HG02840 (cell line): Measurements from ENCODE around the gene ACADM.
A peak's percentile ranks its signal among the peaks of the same experiment; 100 is the strongest.
"Not testable (repeated sequence)": the region's sequence is repeated elsewhere in the genome, so short reads cannot be mapped to it uniquely, and the experiment has no call there.

Experiments
- ATAC-seq: cut with Tn5 transposase; IDR thresholded peaks from one replicate; pipeline ENCODE4 v1.9.1; 2021; ENCODE audit warnings: mild to moderate bottlenecking, moderate library complexity, moderate number of reproducible peaks; ENCODE audit not compliant: unreplicated experiment, low FRiP score

ACADM gene

GRCh38 chr1:75733661-75734060 is 9.2 kb downstream of the ACADM start:
- no peak for ATAC-seq

GRCh38 chr1:75736016-75736415 is 11.5 kb downstream of the ACADM start:
- no peak for ATAC-seq

- ATAC-seq, result no peak
Measured at GRCh38 chr1:75742047-75742625, 17.6 kb downstream of the ACADM start.

- peak; percentile 77 for ATAC-seq
Measured at GRCh38 chr1:75745276-75745675, 20.8 kb downstream of the ACADM start.

GRCh38 chr1:75757210-75757609 is 32.7 kb downstream of the ACADM start:
- ATAC-seq, result not testable (repeated sequence)

GRCh38 chr1:75758543-75758942 is 34.0 kb downstream of the ACADM start:
- ATAC-seq, result not testable (repeated sequence)

- no peak for ATAC-seq
Measured at GRCh38 chr1:75764057-75764655, 39.6 kb downstream of the ACADM start.

- ATAC-seq, result no peak
Measured at GRCh38 chr1:75765697-75766355, 41.3 kb downstream of the ACADM start.

GRCh38 chr1:75768016-75768415 is 43.5 kb downstream of the ACADM start:
- no peak for ATAC-seq

GRCh38 chr1:75770761-75771160 is 46.3 kb downstream of the ACADM start:
- ATAC-seq, result no peak

- ATAC-seq, result no peak
Measured at GRCh38 chr1:75771978-75772377, 47.5 kb downstream of the ACADM start.

- not testable (repeated sequence) for ATAC-seq
Measured at GRCh38 chr1:75777812-75778211, 53.3 kb downstream of the ACADM start.

- ATAC-seq, result not testable (repeated sequence)
Measured at GRCh38 chr1:75778694-75779093, 54.2 kb downstream of the ACADM start.

- ATAC-seq, result not testable (repeated sequence)
Measured at GRCh38 chr1:75780183-75780582, 55.7 kb downstream of the ACADM start.

- ATAC-seq, result not testable (repeated sequence)
Measured at GRCh38 chr1:75783920-75784319, 59.4 kb downstream of the ACADM start.

GRCh38 chr1:75785320-75785982 is 60.9 kb downstream of the ACADM start:
- ATAC-seq, result peak; percentile 19

GRCh38 chr1:75785983-75786853 is 61.7 kb downstream of the ACADM start, which contains the start of gene RABGGTB:
TSS of gene RABGGTB (plus strand) at chr1:75786256. CDS start at chr1:75786272, 16 bp downstream.
- peak; percentile 81 for ATAC-seq

GRCh38 chr1:75786901-75787493 is 62.5 kb downstream of the ACADM start:
- ATAC-seq, result no peak

- ATAC-seq, result no peak
Measured at GRCh38 chr1:75787524-75787923, 63.0 kb downstream of the ACADM start.

- ATAC-seq, result no peak
Measured at GRCh38 chr1:75789988-75790387, 65.5 kb downstream of the ACADM start.
